NT2/D1 (cell line): ENCODE data around the gene GOLGA1.

Experiments
- DNase-seq: peaks from one replicate; pipeline ENCODE4 v3.0.0-alpha.2; 2011; ENCODE audit warnings: low read depth, low spot score
- H3K27me3 ChIP-seq: 2 replicates; pipeline ENCODE4 v1.6.0; 2011; ENCODE audit warnings: mild to moderate bottlenecking; ENCODE audit not compliant: insufficient read length, insufficient read depth
- H3K36me3 ChIP-seq: 2 replicates; pipeline ENCODE4 v1.6.1; 2011; ENCODE audit warnings: mild to moderate bottlenecking, low read length, mixed read lengths; ENCODE audit not compliant: insufficient read depth, insufficient read length
- H3K4me1 ChIP-seq: 2 replicates; pipeline ENCODE4 v1.5.1; 2011; ENCODE audit not compliant: insufficient read depth, insufficient read length
- H3K4me3 ChIP-seq: 2 replicates; pipeline ENCODE4 v1.5.1; 2011; ENCODE audit warnings: low read depth; ENCODE audit not compliant: insufficient read length
- H3K9ac ChIP-seq: 2 replicates; pipeline ENCODE4 v1.6.0; 2011; ENCODE audit warnings: low read depth; ENCODE audit not compliant: insufficient read length
- H3K9me3 ChIP-seq: 2 replicates; pipeline ENCODE4 v1.5.1; 2011; ENCODE audit warnings: mild to moderate bottlenecking, low read length; ENCODE audit not compliant: insufficient read depth
- SUZ12 ChIP-seq: IDR thresholded peaks from 2 replicates; pipeline ENCODE4 v1.6.1; 2011; ENCODE audit not compliant: insufficient read length, insufficient read depth; ENCODE audit errors: extremely low read depth
- YY1 ChIP-seq: IDR thresholded peaks from 2 replicates; pipeline ENCODE4 v1.6.1; 2011; ENCODE audit not compliant: insufficient read length, insufficient read depth
- ZNF274 ChIP-seq: IDR thresholded peaks from 2 replicates; pipeline ENCODE4 v1.6.1; 2011; ENCODE audit warnings: mild to moderate bottlenecking, low read depth, low read length

Gene GOLGA1

DNA sequence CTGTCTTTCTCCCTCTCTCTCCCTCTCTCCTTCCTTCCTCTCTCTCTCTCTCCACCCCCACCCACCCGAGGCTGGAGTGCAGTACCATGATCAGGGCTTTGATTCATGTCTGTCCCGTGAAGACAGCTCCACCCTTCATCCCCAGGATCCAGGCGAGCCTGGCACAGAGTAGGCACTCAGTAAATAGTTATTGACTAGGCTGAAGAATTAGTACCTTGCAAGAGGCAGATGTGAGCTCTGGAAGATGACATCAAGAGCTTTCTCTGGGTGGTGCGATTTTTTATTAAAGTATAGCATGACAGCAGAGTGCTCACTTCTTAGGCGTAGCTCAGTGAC, 111.6 kb downstream of the GOLGA1 start:
- Histone ChIP-seq H3K4me3 (no peak overlapping the region), H3K9me3 (no peaks in the 10 kb centered on the region), H3K9ac (no peak overlapping the region), H3K36me3 (no peaks in the 10 kb centered on the region), H3K4me1 (peaks cover 3% of the 10 kb centered on the region), H3K27me3 (no peaks in the 10 kb centered on the region)
- TF ChIP-seq SUZ12 (no peak), ZNF274 (no peak), YY1 (no peak)
- no peak for DNase-seq

- Histone ChIP-seq H3K4me3 (no peak overlapping the region), H3K27me3 (no peaks in the 10 kb centered on the region), H3K9ac (no peak overlapping the region), H3K9me3 (no peaks in the 10 kb centered on the region), H3K4me1 (peaks cover 3% of the 10 kb centered on the region), H3K36me3 (no peaks in the 10 kb centered on the region)
- TF ChIP-seq YY1, result no peak
- TF ChIP-seq SUZ12, result no peak
- TF ChIP-seq ZNF274, result no peak
- no peak for DNase-seq
Measured at GRCh38 chr9:124828489-124829333, 112.2 kb downstream of the GOLGA1 start.
